Stimulated activated CD4-positive, alpha-beta T cell treated with anti-CD3 and anti-CD28 coated beads, Interleukin-15, amount 100 ng/mL, for 48 hours (primary cell): ENCODE measurements around the gene LEMD1.
"Not testable (repeated sequence)": the region's sequence is repeated elsewhere in the genome, so short reads cannot be mapped to it uniquely, and the experiment has no call there.

Experiments used
- DNase-seq, 2 donors: peaks; one replicate each; pipeline ENCODE4 v3.0.0-alpha.2; 2020; ENCODE audit warnings: low read depth in 2 of 2

The LEMD1 gene

GRCh38 chr1:205380882-205381281, 41.0 kb downstream of the LEMD1 start:
- DNase-seq, result no peak

- no peak for DNase-seq
Observed at GRCh38 chr1:205379056-205379455, 42.8 kb downstream of the LEMD1 start.

- DNase-seq, result no peak
Observed at GRCh38 chr1:205377355-205377754, 44.5 kb downstream of the LEMD1 start.

GRCh38 chr1:205376739-205377138, 45.1 kb downstream of the LEMD1 start:
- no peak for DNase-seq

GRCh38 chr1:205375835-205376545, 45.9 kb downstream of the LEMD1 start:
- DNase-seq, result no peak

GRCh38 chr1:205374210-205375078, 47.4 kb downstream of the LEMD1 start:
- no peak for DNase-seq

- no peak for DNase-seq
Observed at GRCh38 chr1:205373798-205374175, 48.1 kb downstream of the LEMD1 start.

GRCh38 chr1:205373022-205373797, 48.6 kb downstream of the LEMD1 start:
- no peak for DNase-seq

- DNase-seq, result no peak
Observed at GRCh38 chr1:205371871-205372660, 49.8 kb downstream of the LEMD1 start.

- no peak for DNase-seq
Observed at GRCh38 chr1:205370780-205371179, 51.1 kb downstream of the LEMD1 start.

- DNase-seq, result no peak
Observed at GRCh38 chr1:205369701-205370123, 52.1 kb downstream of the LEMD1 start.

GRCh38 chr1:205368478-205368877, 53.4 kb downstream of the LEMD1 start:
- DNase-seq, result no peak

GRCh38 chr1:205365945-205366463, 55.9 kb downstream of the LEMD1 start:
- no peak for DNase-seq

GRCh38 chr1:205365086-205365485, 56.8 kb downstream of the LEMD1 start:
- DNase-seq, result not testable (repeated sequence)

GRCh38 chr1:205360891-205361290, 61.0 kb downstream of the LEMD1 start:
- no peak for DNase-seq

GRCh38 chr1:205359771-205360565, 61.9 kb downstream of the LEMD1 start:
- DNase-seq, result no peak

GRCh38 chr1:205358579-205358978, 63.3 kb downstream of the LEMD1 start:
- no peak for DNase-seq

GRCh38 chr1:205357567-205357966, 64.3 kb downstream of the LEMD1 start:
- DNase-seq, result no peak

GRCh38 chr1:205356440-205357139, 65.3 kb downstream of the LEMD1 start, which contains the start of gene KLHDC8A:
KLHDC8A (minus strand) TSS chr1:205356922; CDS start chr1:205343604, 13,318 bp downstream.
- DNase-seq, result no peak

- DNase-seq, result no peak
Observed at GRCh38 chr1:205355075-205355453, 66.8 kb downstream of the LEMD1 start.
